Cardiac fibroblast (primary cell): Measurements from ENCODE around the gene AMH.

Experiments
- DNase-seq, 2 donors: peaks; one replicate each; pipeline versions ENCODE4 v3.0.0 to v3.0.0-alpha.2; 2010; ENCODE audit warnings: low read depth in 2 of 2
- H3K4me3 ChIP-seq, 2 donors: replicated peaks in 1 of 2; 1 replicate in 1 of 2; 2 replicates in 1 of 2; pipeline ENCODE4 v1.5.1; 2011; ENCODE audit warnings: low read depth in 2 of 2, low read length in 2 of 2, mild to moderate bottlenecking in 2 of 2, moderate library complexity in 1 of 2
- TF ChIP-seq, protein P1 (sequence below): IDR thresholded peaks from one replicate; pipeline ENCODE4 v1.5.1; 2011; ENCODE audit warnings: low read depth, mild to moderate bottlenecking, low read length, inconsistent platforms

AMH gene

DNA sequence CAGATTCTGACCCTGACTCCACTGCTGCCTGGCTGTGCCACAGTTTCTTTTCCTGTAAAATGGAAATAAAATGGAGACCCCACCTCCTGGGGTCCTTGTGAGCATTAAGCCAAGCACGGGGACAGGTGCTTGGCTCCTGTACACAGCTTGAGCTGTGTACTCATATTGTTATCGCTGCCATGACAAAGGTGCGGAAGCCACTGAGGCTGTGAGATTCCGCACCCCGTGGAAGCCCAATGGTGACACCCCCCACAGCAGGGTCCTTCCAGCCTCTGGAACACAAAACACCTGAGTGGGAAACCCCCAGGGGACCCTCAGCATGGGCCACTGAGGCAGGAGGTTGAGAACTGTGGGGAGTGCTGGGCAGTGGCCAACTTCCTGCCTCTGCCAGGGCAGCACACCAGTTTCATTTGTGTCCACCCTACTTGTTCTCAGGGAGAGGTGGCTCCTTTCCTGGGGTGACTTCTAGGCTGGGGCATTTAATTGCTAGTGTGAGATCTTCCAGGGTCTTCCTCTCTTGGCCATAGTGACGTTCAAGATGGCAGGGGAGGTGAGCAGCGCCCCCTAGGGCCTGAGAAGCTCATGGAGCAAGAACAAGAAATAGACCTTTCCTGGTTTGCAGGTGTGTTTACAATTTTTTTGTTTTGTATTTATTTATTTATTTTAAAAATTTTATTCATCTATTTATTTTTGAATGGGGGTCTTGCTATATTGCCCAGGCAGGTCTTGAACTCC, 12.5 kb downstream of the AMH start:
- DNase-seq: peak; percentile 48 to 51
- TF ChIP-seq, protein P1, sequence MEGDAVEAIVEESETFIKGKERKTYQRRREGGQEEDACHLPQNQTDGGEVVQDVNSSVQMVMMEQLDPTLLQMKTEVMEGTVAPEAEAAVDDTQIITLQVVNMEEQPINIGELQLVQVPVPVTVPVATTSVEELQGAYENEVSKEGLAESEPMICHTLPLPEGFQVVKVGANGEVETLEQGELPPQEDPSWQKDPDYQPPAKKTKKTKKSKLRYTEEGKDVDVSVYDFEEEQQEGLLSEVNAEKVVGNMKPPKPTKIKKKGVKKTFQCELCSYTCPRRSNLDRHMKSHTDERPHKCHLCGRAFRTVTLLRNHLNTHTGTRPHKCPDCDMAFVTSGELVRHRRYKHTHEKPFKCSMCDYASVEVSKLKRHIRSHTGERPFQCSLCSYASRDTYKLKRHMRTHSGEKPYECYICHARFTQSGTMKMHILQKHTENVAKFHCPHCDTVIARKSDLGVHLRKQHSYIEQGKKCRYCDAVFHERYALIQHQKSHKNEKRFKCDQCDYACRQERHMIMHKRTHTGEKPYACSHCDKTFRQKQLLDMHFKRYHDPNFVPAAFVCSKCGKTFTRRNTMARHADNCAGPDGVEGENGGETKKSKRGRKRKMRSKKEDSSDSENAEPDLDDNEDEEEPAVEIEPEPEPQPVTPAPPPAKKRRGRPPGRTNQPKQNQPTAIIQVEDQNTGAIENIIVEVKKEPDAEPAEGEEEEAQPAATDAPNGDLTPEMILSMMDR: peak; percentile 77
- H3K4me3 ChIP-seq: no peak overlapping the region

DNA sequence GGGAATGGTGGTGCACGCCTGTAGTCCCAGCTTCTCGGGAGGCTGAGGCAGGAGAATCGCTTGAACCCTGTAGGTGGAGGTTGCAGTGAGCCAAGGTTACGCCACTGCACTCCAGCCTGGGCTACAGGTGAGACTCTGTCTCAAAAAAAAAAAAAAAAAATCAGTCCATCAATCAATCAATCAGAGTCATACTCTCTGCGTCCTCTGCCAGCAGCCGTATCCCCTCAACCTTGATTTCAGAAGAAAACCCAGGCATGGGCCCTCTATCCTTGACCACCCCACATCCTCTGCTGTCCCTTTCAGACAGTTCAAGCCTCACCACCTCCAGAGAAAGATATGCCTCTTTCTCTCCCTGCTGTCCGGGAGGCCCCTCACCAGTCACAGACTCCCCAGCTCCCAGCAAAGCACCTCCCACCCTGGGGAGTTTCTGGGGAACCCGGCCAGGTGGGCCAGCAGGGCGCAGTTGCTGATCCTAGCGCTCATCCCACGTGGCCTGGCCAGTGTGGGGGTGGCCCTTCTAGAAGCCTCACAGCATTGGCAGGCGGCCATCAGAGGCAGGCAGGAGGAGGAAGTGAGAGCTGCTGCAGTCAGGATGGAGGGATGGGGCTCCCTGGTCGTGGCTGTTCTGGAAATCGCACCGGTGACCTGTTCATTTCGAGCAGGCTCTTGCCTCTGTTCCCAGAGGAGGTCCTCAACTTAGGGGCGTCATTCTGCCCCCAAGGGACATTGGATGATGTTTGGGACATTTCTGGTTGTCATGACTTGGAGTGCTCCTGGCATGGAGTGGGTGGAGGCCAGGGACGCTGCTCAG, 17.3 kb downstream of the AMH start:
- no peak overlapping the region for H3K4me3 ChIP-seq
- TF ChIP-seq, protein P1: no peak
- peak; percentile 82 to 89 for DNase-seq

- no peak for DNase-seq
- TF ChIP-seq, protein P1: no peak
- no peak overlapping the region for H3K4me3 ChIP-seq
Measured at GRCh38 chr19:2268480-2268830, 19.3 kb downstream of the AMH start.

GRCh38 chr19:2268861-2269243, 19.7 kb downstream of the AMH start:
- DNase-seq: no peak
- TF ChIP-seq, protein P1: no peak
- peak overlapping the region; percentile 50 to 65 for H3K4me3 ChIP-seq

- peak overlapping the region; percentile 99 for H3K4me3 ChIP-seq
- DNase-seq: peak; percentile 98
- TF ChIP-seq, protein P1: no peak
Measured at GRCh38 chr19:2269244-2270156, 20.4 kb downstream of the AMH start.

GRCh38 chr19:2270157-2270422, 21.0 kb downstream of the AMH start:
- TF ChIP-seq, protein P1: no peak
- peak in 1 of 2 donors; percentile 31 for DNase-seq
- peak overlapping the region; percentile 99 for H3K4me3 ChIP-seq
